IMR-90 (cell line): ENCODE results near the gene COG2. TPM values are rescaled to one million over a fixed set of nuclear protein-coding genes. Genes with fewer than 3 reads are reported as not detected.

Source experiments
- ATAC-seq: fragments of 200-7000 bp; cut with Tn5 transposase; 2 replicates; pipeline ENCODE4 v1.9.1; 2020; ENCODE audit warnings: low read depth, mild to moderate bottlenecking, moderate library complexity
- BruUV-seq: library from RNA; stranded (reverse); fragments of 400-500 nt; replicated peaks from 2 replicates; lab custom pipeline; 2021; lab: Mats Ljungman, UMichigan
- CTCF ChIA-PET: fragments of 300-600 bp; formaldehyde crosslinking; extraction: SDS; loops from one replicate; lab custom pipeline; 2021; ENCODE audit warnings: antibody characterized with exemption; lab: Yijun Ruan, JAX
- POLR2A ChIA-PET: fragments of 300-600 bp; sonication (Branson Sonifier 250); formaldehyde crosslinking; loops from one replicate; lab custom pipeline; 2022; ENCODE audit warnings: antibody characterized with exemption; ENCODE audit not compliant: unreplicated experiment; lab: Charles Lee
- DNase-seq: peaks from one replicate; pipeline ENCODE4 v3.0.0; 2013
- H2AFZ ChIP-seq: replicated peaks from 2 replicates; pipeline ENCODE3; 2013; ENCODE audit warnings: low read length, mild to moderate bottlenecking; ENCODE audit not compliant: poor library complexity
- H2AK5ac ChIP-seq: 2 replicates; pipeline ENCODE4 v1.6.1; 2013; ENCODE audit warnings: low read depth, low read length, inconsistent platforms
- H2AK9ac ChIP-seq: replicated peaks from 2 replicates; pipeline ENCODE3; 2013; ENCODE audit warnings: mild to moderate bottlenecking, low read depth, low read length, moderate library complexity; ENCODE audit not compliant: poor library complexity
- H2BK120ac ChIP-seq: 2 replicates; pipeline ENCODE4 v1.6.1; 2013; ENCODE audit warnings: low read depth, low read length, inconsistent platforms
- H2BK15ac ChIP-seq: 3 replicates; pipeline ENCODE4 v1.6.1; 2013; ENCODE audit warnings: low read depth, low read length, inconsistent platforms
- H2BK20ac ChIP-seq: 2 replicates; pipeline ENCODE4 v1.6.1; 2013; ENCODE audit warnings: low read depth, mild to moderate bottlenecking, inconsistent platforms, low read length, moderate library complexity
- H2BK5ac ChIP-seq: 2 replicates; pipeline ENCODE4 v1.6.1; 2013; ENCODE audit warnings: mild to moderate bottlenecking, low read depth, low read length, inconsistent platforms; ENCODE audit not compliant: poor library complexity, severe bottlenecking
- H3K14ac ChIP-seq: replicated peaks from 2 replicates; pipeline ENCODE4 v1.6.1; 2013; ENCODE audit warnings: low read depth, low read length, inconsistent platforms
- H3K18ac ChIP-seq: 2 replicates; pipeline ENCODE4 v1.6.1; 2013; ENCODE audit warnings: low read depth, low read length, control low read depth
- H3K23ac ChIP-seq: 2 replicates; pipeline ENCODE4 v1.6.1; 2013; ENCODE audit warnings: low read depth, low read length, inconsistent platforms
- H3K27ac ChIP-seq: 2 replicates; pipeline ENCODE4 v1.5.1; 2013; ENCODE audit warnings: mild to moderate bottlenecking, control low read depth, low read length; ENCODE audit not compliant: insufficient read depth
- H3K27me3 ChIP-seq: 2 replicates; pipeline ENCODE4 v1.6.1; 2013; ENCODE audit warnings: low read length; ENCODE audit not compliant: control insufficient read depth, insufficient read depth
- H3K36me3 ChIP-seq: 2 replicates; pipeline ENCODE4 v1.6.1; 2013; ENCODE audit warnings: low read length, mixed read lengths; ENCODE audit not compliant: control insufficient read depth, insufficient read depth
- H3K4ac ChIP-seq: 2 replicates; pipeline ENCODE4 v1.6.1; 2013; ENCODE audit warnings: low read depth, low read length, inconsistent platforms
- H3K4me1 ChIP-seq: 2 replicates; pipeline ENCODE4 v1.6.1; 2013; ENCODE audit warnings: low read length, mixed read lengths; ENCODE audit not compliant: control insufficient read depth, insufficient read depth
- H3K4me2 ChIP-seq: 2 replicates; pipeline ENCODE4 v1.6.1; 2013; ENCODE audit warnings: low read depth, mild to moderate bottlenecking, control low read depth, low read length, moderate library complexity
- H3K4me3 ChIP-seq: 2 replicates; pipeline ENCODE4 v1.5.1; 2013; ENCODE audit warnings: low read depth, mild to moderate bottlenecking, control low read depth, low read length, moderate library complexity; ENCODE audit not compliant: insufficient read depth
- H3K56ac ChIP-seq: 2 replicates; pipeline ENCODE4 v1.6.1; 2013; ENCODE audit warnings: low read length, inconsistent platforms; ENCODE audit not compliant: insufficient read depth; ENCODE audit errors: extremely low read depth
- H3K79me1 ChIP-seq, 2 experiments: 2 replicates each; pipeline ENCODE4 v1.6.1; 2013; ENCODE audit warnings: low read length in 2 of 2, inconsistent platforms in 1 of 2, low read depth in 1 of 2
- H3K9ac ChIP-seq: 2 replicates; pipeline ENCODE4 v1.6.1; 2013; ENCODE audit warnings: low read depth, low read length, control low read depth
- H3K9me1 ChIP-seq: 2 replicates; pipeline ENCODE4 v1.6.1; 2013; ENCODE audit warnings: low read length, inconsistent platforms; ENCODE audit not compliant: insufficient read depth
- H3K9me3 ChIP-seq: 2 replicates; pipeline ENCODE4 v1.6.1; 2013; ENCODE audit warnings: low read length; ENCODE audit not compliant: control insufficient read depth, insufficient read depth
- H4K20me1 ChIP-seq: 2 replicates; pipeline ENCODE4 v1.6.1; 2013; ENCODE audit warnings: low read length, inconsistent platforms; ENCODE audit not compliant: insufficient read depth
- H4K5ac ChIP-seq: 2 replicates; pipeline ENCODE4 v1.6.1; 2013; ENCODE audit warnings: mild to moderate bottlenecking, low read depth, low read length, control low read depth
- H4K8ac ChIP-seq, 2 experiments: 2 replicates each; pipeline ENCODE4 v1.6.1; 2013; ENCODE audit warnings: low read depth in 2 of 2, low read length in 2 of 2, control low read depth in 1 of 2, inconsistent platforms in 1 of 2
- H4K91ac ChIP-seq: 2 replicates; pipeline ENCODE4 v1.6.1; 2013; ENCODE audit warnings: low read depth, low read length, inconsistent platforms; ENCODE audit not compliant: insufficient read depth
- ELK1 ChIP-seq: fragments of 150-350 bp; IDR thresholded peaks from 2 replicates; pipeline ENCODE4 v1.6.1; 2016; ENCODE audit warnings: low read depth, mild to moderate bottlenecking, low read length, moderate library complexity, borderline replicate concordance
- MAFK ChIP-seq: IDR thresholded peaks from 2 replicates; pipeline ENCODE4 v1.6.1; 2012; ENCODE audit warnings: low read depth, low read length, improper control_type of control experiment
- POLR2A ChIP-seq: IDR thresholded peaks from 2 replicates; pipeline ENCODE4 v1.6.1; 2012; ENCODE audit warnings: mild to moderate bottlenecking, low read depth, low read length
- RAD21 ChIP-seq: IDR thresholded peaks from 2 replicates; pipeline ENCODE4 v1.6.1; 2012; ENCODE audit warnings: low read length, improper control_type of control experiment
- WGBS, 2 experiments: methylation state at CpG; one replicate each; pipeline versions ENCODE4 v1.1.5 to v1.1.7; 2013; ENCODE audit warnings: missing lambda C conversion rate in 2 of 2; ENCODE audit not compliant: insufficient read length in 1 of 2; ENCODE audit errors: extremely low coverage in 2 of 2; 5-methylcytosine and 5-hydroxymethylcytosine counted together
- dilution Hi-C: fragments of 300-500 bp; cut with HindIII; formaldehyde crosslinking; loops from one replicate; pipeline ENCODE4 v1.14.3; 2018; ENCODE audit warnings: low sequenced_read_pairs; ENCODE audit not compliant: unreplicated experiment
- in situ Hi-C: fragments of 300-500 bp; cut with MboI; formaldehyde crosslinking; loops from 3 replicates; pipeline ENCODE4 v1.14.3; 2019; ENCODE audit warnings: low sequenced_read_pairs, inconsistent platforms, mixed read lengths
- intact Hi-C: fragments of 100-400 bp; cut with micrococcal nuclease; formaldehyde crosslinking; loops from 2 replicates; pipeline ENCODE4 v1.10.0; 2022
- polyA plus RNA-seq, 3 experiments: library from polyadenylated mRNA; depleted of rRNA; stranded (reverse); fragments of >200 nt; gene quantifications; 2 replicates each; pipeline ENCODE4 v1.2.3, GENCODE V29; 2012; ENCODE audit warnings: low replicate concordance in 1 of 3
- total RNA-seq: library from RNA; depleted of rRNA; stranded (reverse); fragments of >200 nt; gene quantifications from 2 replicates; pipeline ENCODE4 v1.2.3, GENCODE V29; 2012

The COG2 gene
- total and polyA plus RNA-seq, 2 of the 4 experiments (the other 2 are of a cell fraction) = 9.1 to 16.7 TPM

DNA sequence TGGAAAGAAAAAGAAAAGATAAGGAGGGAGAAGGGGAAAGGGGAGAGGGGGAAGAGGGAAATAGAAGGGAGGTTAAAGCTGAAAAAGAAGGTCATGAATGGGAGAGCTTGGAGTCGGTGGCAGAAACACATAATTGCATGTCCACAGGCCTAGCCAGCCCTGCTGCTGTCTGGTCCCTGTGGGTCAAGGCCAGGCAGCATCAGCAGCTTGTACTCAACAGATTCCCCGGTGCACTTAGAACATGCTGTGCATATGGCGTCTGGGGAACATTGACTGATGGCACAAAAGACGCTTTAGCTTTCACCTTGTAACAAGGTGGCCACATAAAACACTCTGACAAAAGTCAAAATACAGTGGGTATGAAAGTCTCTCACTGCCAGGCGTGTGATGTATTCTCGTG, 25.9 kb downstream of the COG2 start:
- DNase-seq (no peak), ATAC-seq (no peak)
- dilution Hi-C loops (no loop called here), intact Hi-C loops (no loop called here), in situ Hi-C loops (no loop called here)
- Histone ChIP-seq H4K5ac (no peak overlapping the region), H4K8ac (no peak overlapping the region), H4K20me1 (no peaks in the 10 kb centered on the region), H3K9me1 (no peaks in the 10 kb centered on the region), H4K91ac (no peak overlapping the region), H2AFZ (no peak overlapping the region), H2AK9ac (no peak overlapping the region), H3K9me3 (no peaks in the 10 kb centered on the region), H2AK5ac (no peak overlapping the region), H3K18ac (no peak overlapping the region), H3K14ac (no peak overlapping the region), H3K56ac (no peak overlapping the region), H3K27ac (no peak overlapping the region), H3K27me3 (no peaks in the 10 kb centered on the region), H2BK15ac (no peak overlapping the region), H3K4me2 (no peak overlapping the region), H3K79me1 (no peaks in the 10 kb centered on the region), H3K9ac (no peak overlapping the region), H3K36me3 (peaks cover 31% of the 10 kb centered on the region), H3K4me3 (no peak overlapping the region), H2BK120ac (no peak overlapping the region), H3K23ac (no peak overlapping the region), H2BK5ac (no peak overlapping the region), H2BK20ac (no peak overlapping the region), H3K4ac (no peak overlapping the region), H3K4me1 (no peaks in the 10 kb centered on the region)
- WGBS, 2 experiments = 88% methylated on average over 2 of the region's 6 CpGs; no CpG with 5 or more reads in 1 of the 2 experiments
- CTCF ChIA-PET = interaction anchor here (1.1 kb wide), 1 partner anchor 8 kb away, joined by 3 read pairs; no protein-coding TSS in a partner anchor
- POLR2A ChIA-PET = no interaction called here
- TF ChIP-seq ELK1 = no peak
- no peak for TF ChIP-seq POLR2A
- TF ChIP-seq RAD21 = no peak
- no peak for TF ChIP-seq MAFK
- BruUV-seq = no TSS peak
